Endothelial cell (in vitro differentiated cells): ENCODE results near the gene NPFFR2. TPM values are rescaled to one million over a fixed set of nuclear protein-coding genes. Genes with fewer than 3 reads are reported as not detected.
"Not testable (repeated sequence)": the region's sequence is repeated elsewhere in the genome, so short reads cannot be mapped to it uniquely, and the experiment has no call there.

ENCODE experiments used
- DNase-seq: peaks from one replicate; pipeline ENCODE4 v3.0.0; 2021; ENCODE audit warnings: low spot score
- H3K27ac Mint-ChIP-seq: one replicate; pipeline ENCODE4 v1.8.0; 2021; ENCODE audit warnings: mixed read lengths, inconsistent platforms; ENCODE audit not compliant: unreplicated experiment
- H3K27me3 Mint-ChIP-seq: one replicate; pipeline ENCODE4 v1.8.0; 2021; ENCODE audit warnings: mild to moderate bottlenecking, moderate library complexity, mixed read lengths, inconsistent platforms; ENCODE audit not compliant: unreplicated experiment
- H3K36me3 Mint-ChIP-seq: one replicate; pipeline ENCODE4 v1.8.0; 2021; ENCODE audit warnings: mild to moderate bottlenecking, low read depth, mixed read lengths, inconsistent platforms; ENCODE audit not compliant: unreplicated experiment
- H3K4me1 Mint-ChIP-seq: one replicate; pipeline ENCODE4 v1.8.0; 2021; ENCODE audit warnings: mild to moderate bottlenecking, mixed read lengths, inconsistent platforms; ENCODE audit not compliant: unreplicated experiment
- H3K4me3 Mint-ChIP-seq: one replicate; pipeline ENCODE4 v1.8.0; 2021; ENCODE audit warnings: mild to moderate bottlenecking, mixed read lengths, inconsistent platforms; ENCODE audit not compliant: unreplicated experiment
- H3K9me3 Mint-ChIP-seq: one replicate; pipeline ENCODE4 v1.8.0; 2021; ENCODE audit warnings: mixed read lengths, inconsistent platforms; ENCODE audit not compliant: unreplicated experiment
- total RNA-seq: library from RNA; stranded (reverse); fragmentation: NEBNext Ultra II Directional; extraction: Animal tissue kit (Norgen Biotek cat#: 25700); gene quantifications from one replicate; pipeline ENCODE4 v1.2.1, GENCODE V29; 2021; ENCODE audit not compliant: unreplicated experiment
- TF ChIP-seq, protein P1 (sequence below): fragments of 200-600 bp; sonication (generic); IDR thresholded peaks from one replicate; pipeline ENCODE4 v1.5.0; 2021; ENCODE audit warnings: antibody characterized with exemption; ENCODE audit not compliant: unreplicated experiment

The NPFFR2 gene
- total RNA-seq, 1 donor from 2014 or later = 5.3 TPM

DNA sequence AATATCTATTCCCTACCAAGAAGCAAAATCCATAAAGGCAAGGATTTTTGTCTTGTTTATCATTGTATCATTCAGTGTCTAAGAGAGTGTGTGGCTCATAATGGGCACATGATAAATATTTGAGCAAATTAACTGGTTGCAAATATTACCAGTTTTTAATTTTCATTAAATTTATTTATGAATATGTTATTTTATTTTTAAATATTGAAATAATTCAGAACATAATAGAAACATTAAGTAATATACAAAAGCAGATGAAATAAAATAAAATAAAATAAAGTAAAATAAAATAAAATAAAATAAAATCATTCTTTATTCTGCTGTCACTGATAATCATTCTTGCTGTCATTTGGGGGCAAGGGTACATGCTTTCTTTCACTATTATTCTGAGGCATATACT, 120.9 kb downstream of the NPFFR2 start:
- Mint-ChIP-seq H3K4me1 (peaks cover 7% of the 10 kb centered on the region), H3K36me3 (no peaks in the 10 kb centered on the region), H3K4me3 (no peak overlapping the region), H3K27ac (no peak overlapping the region), H3K27me3 (no peaks in the 10 kb centered on the region), H3K9me3 (no peaks in the 10 kb centered on the region)
- DNase-seq = no peak
- TF ChIP-seq, protein P1, sequence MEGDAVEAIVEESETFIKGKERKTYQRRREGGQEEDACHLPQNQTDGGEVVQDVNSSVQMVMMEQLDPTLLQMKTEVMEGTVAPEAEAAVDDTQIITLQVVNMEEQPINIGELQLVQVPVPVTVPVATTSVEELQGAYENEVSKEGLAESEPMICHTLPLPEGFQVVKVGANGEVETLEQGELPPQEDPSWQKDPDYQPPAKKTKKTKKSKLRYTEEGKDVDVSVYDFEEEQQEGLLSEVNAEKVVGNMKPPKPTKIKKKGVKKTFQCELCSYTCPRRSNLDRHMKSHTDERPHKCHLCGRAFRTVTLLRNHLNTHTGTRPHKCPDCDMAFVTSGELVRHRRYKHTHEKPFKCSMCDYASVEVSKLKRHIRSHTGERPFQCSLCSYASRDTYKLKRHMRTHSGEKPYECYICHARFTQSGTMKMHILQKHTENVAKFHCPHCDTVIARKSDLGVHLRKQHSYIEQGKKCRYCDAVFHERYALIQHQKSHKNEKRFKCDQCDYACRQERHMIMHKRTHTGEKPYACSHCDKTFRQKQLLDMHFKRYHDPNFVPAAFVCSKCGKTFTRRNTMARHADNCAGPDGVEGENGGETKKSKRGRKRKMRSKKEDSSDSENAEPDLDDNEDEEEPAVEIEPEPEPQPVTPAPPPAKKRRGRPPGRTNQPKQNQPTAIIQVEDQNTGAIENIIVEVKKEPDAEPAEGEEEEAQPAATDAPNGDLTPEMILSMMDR = no peak

DNA sequence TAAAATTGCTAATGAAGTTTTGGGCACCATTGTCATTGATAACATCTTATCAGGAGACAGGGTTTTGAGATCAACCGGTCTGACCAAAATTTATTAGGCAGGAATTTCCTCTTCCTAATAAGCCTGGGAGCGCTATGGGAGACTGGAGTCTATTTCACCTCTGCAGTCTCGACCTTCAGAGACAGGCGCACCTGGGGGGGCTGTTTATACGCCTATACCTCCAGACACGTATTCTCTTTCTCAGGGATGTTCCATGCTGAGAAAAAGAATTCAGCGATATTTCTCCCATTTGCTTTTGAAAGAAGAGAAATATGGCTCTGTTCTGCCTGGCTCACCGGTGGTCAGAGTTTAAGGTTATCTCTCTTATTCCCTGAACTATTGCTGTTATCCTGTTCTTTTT, 121.8 kb downstream of the NPFFR2 start:
- H3K36me3 Mint-ChIP-seq, H3K27me3 Mint-ChIP-seq, H3K9me3 Mint-ChIP-seq, H3K4me1 Mint-ChIP-seq, DNase-seq, H3K27ac Mint-ChIP-seq, H3K4me3 Mint-ChIP-seq: not testable (repeated sequence)

DNA sequence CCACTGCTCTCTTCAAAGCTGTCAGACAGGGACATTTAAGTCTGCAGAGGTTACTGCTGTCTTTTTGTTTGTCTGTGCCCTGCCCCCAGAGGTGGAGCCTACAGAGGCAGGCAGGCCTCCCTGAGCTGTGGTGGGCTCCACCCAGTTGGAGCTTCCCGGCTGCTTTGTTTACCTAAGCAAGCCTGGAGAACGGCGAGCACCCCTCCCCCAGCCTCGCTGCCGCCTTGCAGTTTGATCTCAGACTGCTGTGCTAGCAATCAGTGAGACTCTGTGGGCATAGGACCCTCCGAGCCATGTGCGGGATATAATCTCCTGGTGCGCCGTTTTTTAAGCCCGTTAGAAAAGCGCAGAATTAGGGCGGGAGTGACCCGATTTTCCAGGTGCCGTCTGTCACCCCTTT, 137.5 kb downstream of the NPFFR2 start:
- not testable (repeated sequence) for H3K9me3 Mint-ChIP-seq, H3K27me3 Mint-ChIP-seq

DNA sequence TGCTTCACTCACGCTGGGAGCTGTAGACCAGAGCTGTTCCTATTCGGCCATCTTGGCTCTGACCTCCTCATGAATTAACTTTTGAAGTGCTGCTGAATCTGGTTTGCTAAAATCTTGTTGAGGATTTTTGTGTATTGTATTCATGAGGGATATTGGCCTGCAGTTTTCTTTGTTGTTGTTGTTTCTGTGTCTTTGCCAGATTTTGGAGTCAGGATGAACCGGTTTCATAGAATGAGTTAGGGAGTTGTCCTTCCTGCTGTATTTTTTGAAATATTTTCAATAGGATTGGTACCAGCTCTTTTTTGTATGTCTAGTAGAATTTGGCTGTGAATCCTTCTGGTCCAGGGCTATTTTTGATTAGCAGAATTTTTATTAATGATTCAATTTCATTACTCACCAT, 138.1 kb downstream of the NPFFR2 start:
- H3K36me3 Mint-ChIP-seq = peaks cover 7% of the 10 kb centered on the region
- peaks cover 5% of the 10 kb centered on the region for H3K9me3 Mint-ChIP-seq

More for the DNA sequence above, 137.5 kb downstream of the NPFFR2 start:
- H3K27ac Mint-ChIP-seq, H3K4me1 Mint-ChIP-seq, DNase-seq, H3K4me3 Mint-ChIP-seq, H3K36me3 Mint-ChIP-seq: not testable (repeated sequence)

DNA sequence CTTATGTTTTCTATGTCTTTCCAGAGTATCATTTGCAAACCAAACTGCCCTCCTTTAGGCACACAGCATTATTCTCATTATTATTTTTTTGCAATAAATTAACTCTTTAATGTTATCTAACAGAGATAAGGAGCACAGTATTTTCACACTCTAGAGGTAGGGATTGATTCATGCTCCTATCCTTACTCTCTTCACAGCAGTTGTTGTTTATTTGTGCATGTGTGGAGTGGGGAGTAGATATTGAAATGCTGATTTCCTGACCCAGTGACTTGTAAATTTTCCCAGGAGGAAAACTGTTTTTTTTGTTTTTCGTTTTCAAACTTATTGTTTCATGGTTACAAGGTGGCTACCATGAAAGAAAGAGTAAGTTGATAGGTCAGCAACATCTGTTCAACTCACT, 140.0 kb downstream of the NPFFR2 start:
- DNase-seq = no peak
- Mint-ChIP-seq H3K36me3 (peaks cover 7% of the 10 kb centered on the region), H3K9me3 (peaks cover 5% of the 10 kb centered on the region)

More for the DNA sequence above, 138.1 kb downstream of the NPFFR2 start:
- TF ChIP-seq, protein P1 = no peak
- H3K27ac Mint-ChIP-seq = no peak overlapping the region
- no peak for DNase-seq
- H3K27me3 Mint-ChIP-seq = no peaks in the 10 kb centered on the region
- H3K4me1 Mint-ChIP-seq = no peaks in the 10 kb centered on the region
- no peak overlapping the region for H3K4me3 Mint-ChIP-seq

DNA sequence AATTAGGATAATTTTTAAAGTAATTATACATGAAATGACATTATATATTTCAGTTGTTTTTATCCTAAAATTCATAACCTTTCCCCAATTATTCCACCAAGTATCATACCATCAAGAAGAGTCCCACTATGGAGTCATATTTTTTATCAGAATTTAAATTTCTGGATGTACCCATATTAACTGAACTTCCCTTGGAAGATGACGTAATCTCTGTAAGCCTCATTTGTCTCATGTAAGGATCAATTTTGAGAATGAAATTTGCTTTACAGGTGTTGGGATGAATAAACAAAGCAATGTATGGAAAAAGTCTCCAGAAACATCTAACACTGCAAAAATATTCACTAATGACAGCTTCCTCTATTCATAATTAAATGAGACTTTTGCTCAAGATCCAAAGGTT, 147.5 kb downstream of the NPFFR2 start:
- no peaks in the 10 kb centered on the region for H3K27me3 Mint-ChIP-seq
- no peak for DNase-seq
- no peaks in the 10 kb centered on the region for H3K4me1 Mint-ChIP-seq
- no peak overlapping the region for H3K4me3 Mint-ChIP-seq
- no peaks in the 10 kb centered on the region for H3K36me3 Mint-ChIP-seq
- no peak overlapping the region for H3K27ac Mint-ChIP-seq
- H3K9me3 Mint-ChIP-seq = no peaks in the 10 kb centered on the region
- TF ChIP-seq, protein P1 = no peak

More for the DNA sequence above, 140.0 kb downstream of the NPFFR2 start:
- H3K27ac Mint-ChIP-seq = no peak overlapping the region
- TF ChIP-seq, protein P1 = no peak
- no peaks in the 10 kb centered on the region for H3K27me3 Mint-ChIP-seq
- no peaks in the 10 kb centered on the region for H3K4me1 Mint-ChIP-seq
- H3K4me3 Mint-ChIP-seq = no peak overlapping the region
